ENCODE data around the gene CHRNA4.

Gene CHRNA4

GRCh38 chr20:63401384-63402110 lies 40.4 kb upstream of the CHRNA4 start:
- FAIRE-seq = no peak
- DNase-seq (ENCODE audit: insufficient read length, low spot score) = no peak
- no peak for TF ChIP-seq CTCF (IDR thresholded peaks at IDR 0.05; ENCODE audit: insufficient read depth, missing control alignments)

GRCh38 chr20:63400486-63401210 lies 39.5 kb upstream of the CHRNA4 start:
- TF ChIP-seq CTCF (IDR thresholded peaks at IDR 0.05; ENCODE audit: insufficient read depth, missing control alignments) = peak; percentile 11
- DNase-seq (ENCODE audit: insufficient read length, low spot score) (no peak), FAIRE-seq (no peak)

GRCh38 chr20:63399596-63400375 lies 38.6 kb upstream of the CHRNA4 start:
- no peak for TF ChIP-seq CTCF (IDR thresholded peaks at IDR 0.05; ENCODE audit: insufficient read depth, missing control alignments)
- no peak for FAIRE-seq
- DNase-seq (ENCODE audit: insufficient read length, low spot score) = no peak

GRCh38 chr20:63398744-63399514 lies 37.8 kb upstream of the CHRNA4 start:
- FAIRE-seq = no peak
- TF ChIP-seq CTCF (IDR thresholded peaks at IDR 0.05; ENCODE audit: insufficient read depth, missing control alignments) = no peak
- no peak for DNase-seq (ENCODE audit: insufficient read length, low spot score)

GRCh38 chr20:63397946-63398450 lies 36.8 kb upstream of the CHRNA4 start:
- TF ChIP-seq CTCF (IDR thresholded peaks at IDR 0.05; ENCODE audit: insufficient read depth, missing control alignments) = no peak
- FAIRE-seq (no peak), DNase-seq (ENCODE audit: insufficient read length, low spot score) (no peak)

- FAIRE-seq (no peak), DNase-seq (ENCODE audit: insufficient read length, low spot score) (no peak)
- no peak for TF ChIP-seq CTCF (IDR thresholded peaks at IDR 0.05; ENCODE audit: insufficient read depth, missing control alignments)
Measured at GRCh38 chr20:63397155-63397843, 36.1 kb upstream of the CHRNA4 start.
